ENCODE measurements around the gene SERPINB4.
"Not testable (repeated sequence)": the region's sequence is repeated elsewhere in the genome, so short reads cannot be mapped to it uniquely, and the experiment has no call there.

The SERPINB4 gene

GRCh38 chr18:63644142-63644541, at the start of gene SERPINB4:
Gene SERPINB4 (minus strand): TSS chr18:63644256. CDS start chr18:63643577, 679 bp downstream.
- DNase-seq (ENCODE audit: low spot score) = not testable (repeated sequence)

GRCh38 chr18:63689064-63689463, 45.0 kb upstream of the SERPINB4 start:
- no peak for DNase-seq (ENCODE audit: low spot score)

DNA sequence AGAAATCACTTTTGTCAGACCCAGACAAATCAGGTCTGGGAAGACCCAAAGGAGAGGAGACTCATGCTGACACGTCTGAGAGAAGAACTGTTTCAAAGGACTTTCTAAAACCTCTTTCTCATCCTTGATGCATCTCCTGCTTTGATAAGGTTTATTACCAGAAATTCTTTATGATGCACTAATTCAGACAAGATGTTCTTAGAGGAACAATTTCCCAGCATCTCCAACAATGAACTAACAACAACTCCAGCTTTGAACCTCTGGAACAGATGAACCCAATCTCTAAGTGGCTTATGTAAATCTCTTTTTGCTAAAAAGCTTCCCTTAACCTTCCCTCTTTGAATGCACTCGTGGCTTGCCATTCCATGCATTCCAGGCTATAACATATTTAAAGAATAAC, 42.8 kb upstream of the SERPINB4 start:
- DNase-seq (ENCODE audit: low spot score) = no peak

DNA sequence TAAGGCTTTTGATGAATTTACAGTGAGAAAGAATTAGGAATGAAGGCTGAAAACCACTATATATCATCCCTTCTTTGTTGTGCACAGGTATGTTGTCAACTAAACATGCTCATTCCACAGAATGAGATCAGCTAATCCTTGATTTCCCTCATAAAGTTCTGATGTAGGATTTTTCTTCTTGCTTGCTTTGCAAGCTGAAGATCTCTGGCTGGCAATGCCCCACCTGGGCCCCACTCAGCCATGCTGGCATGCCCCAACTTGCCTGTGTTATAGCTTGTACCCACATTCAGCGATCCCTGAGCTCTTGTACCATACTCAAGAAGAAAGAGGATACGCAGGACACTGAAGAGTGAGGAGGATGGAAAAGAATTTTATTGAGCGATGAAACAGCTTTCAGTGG, 40.7 kb upstream of the SERPINB4 start:
- DNase-seq (ENCODE audit: low spot score) = no peak

DNA sequence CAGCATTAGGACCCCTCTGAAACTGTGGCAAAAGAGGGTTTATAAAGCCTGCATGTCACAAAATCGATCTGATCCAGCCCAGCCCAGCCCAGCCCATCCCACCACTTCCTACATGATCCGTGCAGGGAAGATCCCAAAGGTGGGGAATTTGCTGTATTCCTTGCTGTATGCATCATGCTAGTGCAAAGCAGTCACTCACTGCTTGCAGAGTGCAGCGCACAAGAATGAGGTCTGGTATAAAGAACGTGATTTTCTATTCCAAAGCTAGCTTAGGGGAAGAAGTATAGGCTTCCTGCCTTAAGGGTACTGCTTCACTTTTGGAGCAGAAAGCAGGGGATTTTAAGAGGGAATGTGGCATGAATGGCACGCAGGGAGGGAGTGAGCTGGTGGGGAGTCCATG, 39.8 kb upstream of the SERPINB4 start:
- no peak for DNase-seq (ENCODE audit: low spot score)

- DNase-seq (ENCODE audit: low spot score) = no peak
Measured at GRCh38 chr18:63683152-63683551, 39.1 kb upstream of the SERPINB4 start.

GRCh38 chr18:63681449-63682340, 37.6 kb upstream of the SERPINB4 start:
- DNase-seq (ENCODE audit: low spot score) = no peak

DNA sequence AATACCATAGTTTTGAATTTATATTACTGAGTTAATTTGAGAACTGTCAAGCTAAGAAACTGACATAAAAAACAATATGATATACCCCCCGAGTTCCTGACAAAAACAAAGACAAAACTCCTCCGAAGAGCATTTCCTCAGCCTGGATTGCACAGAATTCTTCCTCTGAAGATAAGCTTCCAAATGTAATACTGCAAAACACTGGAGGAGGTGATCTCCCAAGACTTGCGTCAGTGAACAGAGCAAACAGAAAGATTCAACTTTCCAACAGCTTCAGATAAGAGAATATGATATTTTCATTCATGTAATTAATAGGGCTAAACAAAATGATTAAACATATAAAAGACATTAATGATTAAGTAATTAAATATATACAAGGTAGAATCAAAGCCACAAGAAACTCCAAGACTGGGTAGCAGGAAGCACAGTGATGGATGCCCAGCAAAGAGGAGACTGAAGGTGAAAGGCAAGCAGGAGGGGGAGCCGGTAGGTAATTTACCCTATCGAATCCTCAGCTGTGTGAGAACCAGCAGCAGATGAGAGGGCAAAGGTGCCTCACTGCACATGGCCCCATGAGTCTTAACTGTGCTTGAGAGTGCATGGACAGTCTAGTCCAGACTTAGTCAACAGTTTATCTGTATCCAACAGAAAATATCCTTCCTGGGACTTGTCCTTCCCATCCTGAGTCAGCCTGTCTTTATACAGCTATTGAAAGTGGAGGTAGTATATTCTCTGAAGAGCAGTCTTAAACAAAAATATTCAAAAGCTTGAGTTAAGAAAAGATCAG, 36.0 kb upstream of the SERPINB4 start:
- DNase-seq (ENCODE audit: low spot score) = no peak

DNA sequence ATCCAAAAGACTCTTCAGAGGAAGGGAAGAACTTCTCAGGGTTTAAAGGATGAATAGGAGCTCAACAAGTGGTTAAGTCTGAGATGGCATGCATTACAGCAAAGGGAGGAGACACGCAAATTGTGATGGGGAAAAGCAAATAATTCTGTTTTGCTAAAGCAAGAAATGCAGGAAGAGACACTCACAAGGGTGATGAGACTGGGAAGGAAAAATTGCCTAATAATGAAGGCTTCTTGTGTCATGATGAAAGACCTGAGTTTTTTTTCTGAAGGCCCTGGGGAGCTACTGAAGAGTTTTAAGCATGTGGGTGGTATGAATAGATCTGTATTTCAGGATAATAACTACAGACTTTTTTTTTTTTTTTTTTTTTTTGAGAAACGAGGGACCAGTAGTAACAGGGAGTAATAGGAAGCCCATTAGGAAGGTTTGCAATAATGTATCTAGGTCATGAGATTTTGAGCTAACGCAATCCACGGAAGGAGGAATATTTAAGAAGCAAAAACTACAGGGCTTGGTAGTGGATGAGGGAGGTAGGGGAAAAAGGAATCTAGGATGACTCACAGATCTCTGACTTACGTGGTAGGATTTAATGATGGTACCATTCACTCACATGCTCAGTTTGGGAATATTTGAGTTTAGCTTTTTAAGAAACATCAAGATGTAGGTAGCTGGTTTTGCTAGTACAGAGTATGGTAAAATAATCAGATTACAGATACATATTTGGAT, 33.6 kb upstream of the SERPINB4 start:
- no peak for DNase-seq (ENCODE audit: low spot score)

GRCh38 chr18:63676526-63677323, 32.7 kb upstream of the SERPINB4 start:
- no peak for DNase-seq (ENCODE audit: low spot score)

DNA sequence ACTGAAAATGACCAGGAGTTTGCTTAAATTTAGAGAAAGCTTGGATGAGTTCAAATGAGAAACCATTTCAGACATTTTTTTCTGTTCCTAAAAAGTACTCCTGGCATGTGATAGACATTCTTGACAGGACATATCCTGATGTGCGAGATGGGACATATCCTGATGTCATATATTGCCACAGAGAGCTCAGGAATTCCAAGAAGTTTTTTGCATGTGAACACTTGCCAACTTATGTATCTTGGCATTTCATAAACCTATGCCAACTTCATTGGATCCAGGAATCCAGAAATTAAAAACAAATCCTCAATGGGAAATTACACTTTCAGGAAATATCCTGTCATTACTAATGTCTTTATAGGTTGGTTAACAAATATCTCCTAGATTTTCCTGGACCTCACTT, 20.5 kb upstream of the SERPINB4 start:
- DNase-seq (ENCODE audit: low spot score) = no peak

DNA sequence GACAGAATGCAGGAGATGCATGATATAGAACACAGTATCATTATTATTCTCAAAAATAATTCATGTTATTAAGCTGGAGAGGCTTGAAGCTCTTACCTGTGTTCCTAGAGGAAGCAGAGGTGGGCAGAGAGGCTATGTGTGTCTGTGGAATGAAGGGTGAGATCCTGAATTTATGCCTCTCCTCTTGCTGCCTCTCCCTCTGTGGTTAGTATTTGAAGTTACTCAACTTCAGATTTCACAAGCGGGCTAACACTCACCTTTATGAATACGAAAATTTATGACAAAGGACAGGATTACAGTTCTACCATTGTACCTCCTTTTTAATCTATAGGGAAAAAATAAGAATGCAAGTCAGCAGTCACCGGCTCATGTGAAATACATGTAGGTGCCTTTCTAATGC, 17.7 kb upstream of the SERPINB4 start, which contains the start of gene SERPINB3:
TSS of gene SERPINB3 (minus strand) at position 144 of the 400 bp plus-strand sequence. CDS start 677 bp downstream, outside the sequence.
- not testable (repeated sequence) for DNase-seq (ENCODE audit: low spot score)

DNA sequence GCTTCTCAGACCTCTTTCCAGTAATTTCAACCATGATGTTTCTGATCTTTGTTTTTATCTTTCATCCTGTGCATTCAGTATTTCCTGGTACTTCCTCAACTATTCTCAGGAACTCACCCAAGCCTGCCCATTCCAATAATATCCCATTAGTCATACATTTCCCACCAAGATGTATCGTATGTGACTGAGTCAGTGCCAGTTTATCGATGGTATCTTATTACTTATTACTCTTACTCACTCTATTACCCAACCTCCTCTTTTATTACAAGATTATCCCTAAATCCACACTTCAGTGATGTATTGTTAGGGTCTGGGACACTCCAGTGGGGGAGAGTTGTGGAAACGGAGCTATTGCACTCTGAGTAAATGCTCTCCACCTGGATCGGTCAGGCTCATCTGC, 14.9 kb upstream of the SERPINB4 start:
- not testable (repeated sequence) for DNase-seq (ENCODE audit: low spot score)

DNA sequence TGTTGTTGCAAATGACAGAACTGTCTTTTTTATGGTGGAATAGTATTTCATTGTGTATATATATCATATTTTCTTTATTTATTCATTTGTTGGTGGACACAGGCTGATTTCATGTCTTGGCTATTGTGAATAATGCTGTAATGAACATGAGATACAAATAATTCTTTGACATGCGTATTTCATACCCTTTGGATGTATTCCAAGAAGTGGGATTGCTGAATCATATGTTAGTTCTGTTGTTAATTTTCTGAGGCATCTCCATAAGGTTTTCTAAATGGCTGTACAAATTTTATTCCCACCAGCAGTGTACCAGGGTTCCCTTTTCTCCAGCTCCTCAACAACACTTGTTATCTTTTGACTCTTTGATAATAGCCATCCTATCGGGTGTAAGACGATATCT, 6.2 kb upstream of the SERPINB4 start:
- DNase-seq (ENCODE audit: low spot score) = not testable (repeated sequence)

- DNase-seq (ENCODE audit: low spot score) = no peak
Measured at GRCh38 chr18:63648241-63648640, 4.2 kb upstream of the SERPINB4 start.

DNA sequence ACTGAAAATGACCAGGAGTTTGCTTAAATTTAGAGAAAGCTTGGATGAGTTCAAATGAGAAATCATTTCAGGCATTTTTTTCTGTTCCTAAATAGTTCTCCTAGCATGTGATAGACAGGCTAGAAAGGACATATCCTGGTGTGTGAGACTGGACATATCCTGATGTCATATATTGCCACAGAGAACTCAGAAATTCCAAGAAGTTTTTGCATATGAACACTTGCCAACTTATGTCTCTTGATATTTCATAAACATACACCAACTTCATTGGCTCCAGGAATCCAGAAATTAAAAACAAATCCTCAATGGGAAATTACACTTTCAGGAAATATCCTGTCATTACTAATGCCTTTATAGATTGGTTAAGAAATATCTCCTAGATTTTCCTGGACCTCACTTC, 2.9 kb upstream of the SERPINB4 start:
- DNase-seq (ENCODE audit: low spot score) = no peak

DNA sequence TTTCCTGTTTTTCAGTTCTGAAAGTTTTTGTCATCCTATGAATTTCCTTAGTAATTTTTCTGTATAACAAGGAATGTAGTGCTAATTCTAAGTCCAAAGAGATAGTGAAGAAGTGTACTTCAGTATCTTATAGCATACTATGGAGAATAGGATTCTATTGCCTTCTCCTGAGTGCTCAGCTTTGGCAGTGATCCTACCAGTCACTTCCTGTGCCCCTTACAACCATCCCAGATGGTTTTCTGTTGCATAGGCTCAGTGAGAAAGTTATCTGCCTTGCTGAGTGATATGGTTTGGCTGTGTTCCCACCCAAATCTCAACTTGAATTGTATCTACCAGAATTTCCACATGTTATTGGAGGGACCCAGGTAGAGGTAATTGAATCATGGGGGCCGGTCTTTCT, 638 bp upstream of the SERPINB4 start:
- DNase-seq (ENCODE audit: low spot score) = not testable (repeated sequence)

GRCh38 chr18:63642668-63643356, 1.2 kb downstream of the SERPINB4 start:
- DNase-seq (ENCODE audit: low spot score) = not testable (repeated sequence)

DNA sequence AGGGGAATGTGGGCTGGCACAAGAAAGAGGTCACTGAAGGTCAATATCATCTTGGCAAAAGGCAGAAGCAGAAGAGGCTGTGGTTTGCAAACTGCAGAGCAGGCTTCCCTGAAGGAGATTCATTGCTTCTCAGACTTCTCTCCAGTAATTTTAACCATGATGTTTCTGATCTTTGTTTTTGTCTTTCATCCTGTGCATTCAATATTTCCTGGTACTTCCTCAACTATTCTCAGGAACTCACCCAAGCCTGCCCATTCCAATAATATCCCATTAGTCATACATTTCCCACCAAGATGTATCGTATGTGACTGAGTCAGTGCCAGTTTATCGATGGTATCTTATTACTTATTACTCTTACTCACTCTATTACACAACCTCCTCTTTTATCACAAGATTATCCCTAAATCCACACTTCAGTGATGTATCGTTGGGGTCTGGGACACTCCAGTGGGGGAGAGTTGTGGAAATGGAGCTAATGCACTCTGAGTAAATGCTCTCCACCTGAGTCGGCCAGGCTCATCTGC, 2.8 kb downstream of the SERPINB4 start:
- not testable (repeated sequence) for DNase-seq (ENCODE audit: low spot score)

GRCh38 chr18:63637703-63638102, 6.4 kb downstream of the SERPINB4 start:
- no peak for DNase-seq (ENCODE audit: low spot score)

GRCh38 chr18:63627819-63628218, 16.2 kb downstream of the SERPINB4 start:
- no peak for DNase-seq (ENCODE audit: low spot score)
